Progenitor cell of endocrine pancreas (in vitro differentiated cells): ENCODE data around the gene ZSWIM6. TPM values are rescaled to one million over a fixed set of nuclear protein-coding genes. Genes with fewer than 3 reads are reported as not detected.

Source experiments
- DNase-seq: peaks from one replicate; pipeline ENCODE4 v3.0.0; 2021; ENCODE audit warnings: low spot score; ENCODE audit not compliant: unreplicated experiment
- H3K27ac Mint-ChIP-seq: 2 replicates; pipeline ENCODE4 v1.8.0; 2021; ENCODE audit warnings: mild to moderate bottlenecking, moderate library complexity, mixed read lengths
- H3K27me3 Mint-ChIP-seq: 2 replicates; pipeline ENCODE4 v1.8.0; 2021; ENCODE audit warnings: mixed read lengths
- H3K36me3 Mint-ChIP-seq: 2 replicates; pipeline ENCODE4 v1.8.0; 2022; ENCODE audit warnings: mixed read lengths; ENCODE audit not compliant: insufficient read depth
- H3K4me1 Mint-ChIP-seq: 2 replicates; pipeline ENCODE4 v1.8.0; 2021; ENCODE audit warnings: low read depth, mixed read lengths
- H3K4me3 Mint-ChIP-seq: 2 replicates; pipeline ENCODE4 v1.8.0; 2021; ENCODE audit warnings: low read depth, mild to moderate bottlenecking, moderate library complexity, mixed read lengths
- H3K9me3 Mint-ChIP-seq: 2 replicates; pipeline ENCODE4 v1.8.0; 2021; ENCODE audit warnings: low read depth, mixed read lengths
- total RNA-seq: library from RNA; stranded (reverse); gene quantifications from 2 replicates; pipeline ENCODE4 v1.2.1, GENCODE V29; 2021
- TF ChIP-seq, protein P1 (sequence below): fragments of 200-600 bp; sonication (generic); IDR thresholded peaks from one replicate; pipeline ENCODE4 v1.5.0; 2021; ENCODE audit warnings: antibody characterized with exemption, mild to moderate bottlenecking; ENCODE audit not compliant: unreplicated experiment

ZSWIM6 gene
- total RNA-seq, 1 donor from 2014 or later: 35.2 TPM

DNA sequence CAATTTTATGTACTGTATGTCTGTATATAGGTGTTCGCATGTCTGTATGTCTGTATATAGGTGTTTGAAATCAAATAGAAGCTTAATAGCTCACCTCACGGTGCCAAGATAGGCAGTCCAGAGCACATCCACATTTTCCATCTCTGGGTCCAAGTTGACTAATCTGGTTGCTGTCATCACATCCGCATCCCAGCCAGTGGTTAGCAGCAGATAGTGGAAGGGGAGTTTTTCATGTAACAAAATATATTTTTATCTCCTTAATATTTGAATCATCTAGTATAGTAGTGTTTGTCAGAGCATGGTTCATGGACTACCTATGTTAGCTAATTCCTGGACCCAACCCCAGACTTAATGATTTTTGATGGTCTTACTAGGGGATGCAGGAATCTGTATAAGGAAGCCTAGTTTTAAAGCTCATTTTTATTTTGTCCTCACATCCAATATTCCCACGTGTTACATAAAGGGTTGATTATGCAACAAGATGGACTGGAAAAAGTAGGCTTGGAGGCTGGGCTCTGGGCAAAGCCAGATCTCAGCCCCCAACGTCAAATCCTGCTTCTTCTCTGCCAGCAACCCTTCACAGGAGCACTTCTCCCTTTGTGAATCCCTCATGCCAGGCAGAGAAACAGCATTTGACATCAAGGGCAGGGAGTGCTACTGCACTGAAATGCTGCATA lies 219.7 kb downstream of the ZSWIM6 start:
- H3K9me3 Mint-ChIP-seq: peaks cover 14% of the 10 kb centered on the region
- H3K27ac Mint-ChIP-seq: no peak overlapping the region
- H3K4me1 Mint-ChIP-seq: no peaks in the 10 kb centered on the region
- DNase-seq: no peak
- H3K4me3 Mint-ChIP-seq: no peak overlapping the region
- H3K27me3 Mint-ChIP-seq: no peaks in the 10 kb centered on the region
- TF ChIP-seq, protein P1, sequence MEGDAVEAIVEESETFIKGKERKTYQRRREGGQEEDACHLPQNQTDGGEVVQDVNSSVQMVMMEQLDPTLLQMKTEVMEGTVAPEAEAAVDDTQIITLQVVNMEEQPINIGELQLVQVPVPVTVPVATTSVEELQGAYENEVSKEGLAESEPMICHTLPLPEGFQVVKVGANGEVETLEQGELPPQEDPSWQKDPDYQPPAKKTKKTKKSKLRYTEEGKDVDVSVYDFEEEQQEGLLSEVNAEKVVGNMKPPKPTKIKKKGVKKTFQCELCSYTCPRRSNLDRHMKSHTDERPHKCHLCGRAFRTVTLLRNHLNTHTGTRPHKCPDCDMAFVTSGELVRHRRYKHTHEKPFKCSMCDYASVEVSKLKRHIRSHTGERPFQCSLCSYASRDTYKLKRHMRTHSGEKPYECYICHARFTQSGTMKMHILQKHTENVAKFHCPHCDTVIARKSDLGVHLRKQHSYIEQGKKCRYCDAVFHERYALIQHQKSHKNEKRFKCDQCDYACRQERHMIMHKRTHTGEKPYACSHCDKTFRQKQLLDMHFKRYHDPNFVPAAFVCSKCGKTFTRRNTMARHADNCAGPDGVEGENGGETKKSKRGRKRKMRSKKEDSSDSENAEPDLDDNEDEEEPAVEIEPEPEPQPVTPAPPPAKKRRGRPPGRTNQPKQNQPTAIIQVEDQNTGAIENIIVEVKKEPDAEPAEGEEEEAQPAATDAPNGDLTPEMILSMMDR: no peak
- H3K36me3 Mint-ChIP-seq: peaks cover 9% of the 10 kb centered on the region

DNA sequence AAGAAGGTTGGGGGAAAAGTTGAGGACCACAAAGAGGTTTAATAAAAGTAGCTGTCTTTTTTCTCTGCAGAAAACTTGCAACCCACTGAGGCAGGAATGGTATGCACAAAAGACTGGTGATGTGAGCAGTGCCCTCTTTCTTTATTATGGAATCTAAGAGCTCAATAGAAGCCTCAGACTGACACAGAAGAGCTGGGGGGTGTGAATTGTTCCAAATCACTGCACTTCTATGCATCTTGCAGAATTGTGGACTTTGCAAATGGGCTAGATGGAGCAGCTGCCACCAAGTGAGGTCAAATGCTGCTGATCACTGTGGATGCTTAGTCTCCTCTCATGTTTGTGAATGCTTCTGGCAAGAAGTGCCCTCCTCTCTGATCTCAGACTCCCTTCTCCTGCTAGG lies 227.1 kb downstream of the ZSWIM6 start:
- Mint-ChIP-seq H3K4me3 (no peak overlapping the region), H3K9me3 (peaks cover 12% of the 10 kb centered on the region), H3K36me3 (peaks cover 1% of the 10 kb centered on the region), H3K27ac (no peak overlapping the region), H3K4me1 (no peaks in the 10 kb centered on the region), H3K27me3 (no peaks in the 10 kb centered on the region)
- TF ChIP-seq, protein P1: no peak
- DNase-seq: no peak

DNA sequence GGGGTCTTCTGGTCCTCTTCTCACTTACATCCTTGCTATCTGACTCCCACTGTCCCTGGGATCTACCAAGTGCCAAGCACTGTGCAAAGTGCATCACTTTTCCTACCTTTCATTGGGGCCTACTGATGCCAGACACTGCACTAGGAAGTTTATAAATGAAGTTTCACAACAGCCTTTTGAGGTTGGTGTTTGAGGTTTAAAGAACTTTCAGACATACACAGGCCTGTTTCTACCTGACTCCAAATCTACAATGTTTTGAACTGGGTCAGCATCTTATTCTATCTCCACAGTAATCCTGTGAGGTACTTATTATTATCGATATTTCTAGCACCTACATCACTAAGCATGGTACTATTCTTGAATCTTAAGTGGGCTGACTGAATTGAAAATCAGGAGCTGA lies 227.7 kb downstream of the ZSWIM6 start:
- DNase-seq: no peak
- H3K27me3 Mint-ChIP-seq: no peaks in the 10 kb centered on the region
- no peak overlapping the region for H3K4me3 Mint-ChIP-seq
- H3K36me3 Mint-ChIP-seq: peaks cover 1% of the 10 kb centered on the region
- no peak overlapping the region for H3K27ac Mint-ChIP-seq
- TF ChIP-seq, protein P1: no peak
- H3K9me3 Mint-ChIP-seq: peaks cover 6% of the 10 kb centered on the region
- H3K4me1 Mint-ChIP-seq: no peaks in the 10 kb centered on the region

DNA sequence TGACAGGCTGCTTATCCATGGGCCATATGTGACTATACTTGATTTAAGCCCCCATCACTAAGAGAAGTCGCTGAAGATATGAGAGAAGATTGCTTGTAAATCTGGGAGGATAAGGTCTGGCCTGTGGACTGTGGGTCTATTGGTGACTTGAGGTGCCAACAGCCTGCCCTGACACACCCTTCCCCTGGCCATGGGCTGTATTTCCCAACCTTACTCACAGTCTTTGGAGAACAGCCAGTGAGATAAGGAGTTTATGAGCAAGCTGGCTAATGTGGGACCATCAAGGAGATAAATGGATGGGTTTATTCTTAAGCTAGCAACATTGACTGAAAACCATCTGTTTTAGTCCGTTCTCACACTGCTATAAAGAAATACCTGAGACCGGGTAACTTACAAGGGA lies 231.3 kb downstream of the ZSWIM6 start:
- TF ChIP-seq, protein P1: no peak
- H3K9me3 Mint-ChIP-seq: no peaks in the 10 kb centered on the region
- no peaks in the 10 kb centered on the region for H3K4me1 Mint-ChIP-seq
- no peak overlapping the region for H3K27ac Mint-ChIP-seq
- no peak for DNase-seq
- no peaks in the 10 kb centered on the region for H3K36me3 Mint-ChIP-seq
- H3K27me3 Mint-ChIP-seq: no peaks in the 10 kb centered on the region
- H3K4me3 Mint-ChIP-seq: no peak overlapping the region

DNA sequence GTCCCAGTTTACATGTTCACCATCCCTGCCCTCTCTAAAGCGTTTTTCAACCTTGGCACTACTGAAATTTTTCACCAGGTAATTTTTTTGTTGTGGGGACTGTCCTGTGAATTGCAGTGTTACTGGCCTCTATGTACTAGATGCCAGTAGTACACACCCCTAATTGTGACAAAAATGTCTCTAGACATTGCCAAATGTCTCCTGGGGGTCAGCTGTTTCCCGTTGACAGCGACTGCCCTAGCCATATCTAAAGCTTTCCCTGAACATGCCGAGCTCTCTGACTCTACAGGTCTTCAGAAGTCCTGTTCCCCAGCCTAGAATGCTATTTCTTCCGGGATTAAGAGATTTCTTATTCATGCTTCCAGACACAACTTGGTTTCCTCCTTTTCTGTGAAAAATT lies 235.3 kb downstream of the ZSWIM6 start:
- DNase-seq: no peak
- H3K27ac Mint-ChIP-seq: no peak overlapping the region
- H3K4me1 Mint-ChIP-seq: no peaks in the 10 kb centered on the region
- no peaks in the 10 kb centered on the region for H3K36me3 Mint-ChIP-seq
- no peaks in the 10 kb centered on the region for H3K27me3 Mint-ChIP-seq
- no peaks in the 10 kb centered on the region for H3K9me3 Mint-ChIP-seq
- TF ChIP-seq, protein P1: no peak
- no peak overlapping the region for H3K4me3 Mint-ChIP-seq
